SJSA1 (cell line): ENCODE measurements around the gene DPPA4. TPM values are rescaled to one million over a fixed set of nuclear protein-coding genes. Genes with fewer than 3 reads are reported as not detected.
"Not testable (repeated sequence)": the region's sequence is repeated elsewhere in the genome, so short reads cannot be mapped to it uniquely, and the experiment has no call there.

ENCODE experiments used
- DNase-seq, 2 experiments: peaks; one replicate each; pipeline ENCODE4 v3.0.0-alpha.2; 2015 to 2020; ENCODE audit warnings: low spot score in 2 of 2, low read depth in 1 of 2
- H3K27ac ChIP-seq: fragments of 250-450 bp; sonication (Bioruptor Pico); 2 replicates; pipeline ENCODE4 v1.5.1; 2020; ENCODE audit warnings: mild to moderate bottlenecking, moderate library complexity
- H3K27me3 ChIP-seq: fragments of 250-450 bp; sonication (Bioruptor Pico); replicated peaks from 2 replicates; pipeline ENCODE4 v1.5.1; 2020; ENCODE audit warnings: mild to moderate bottlenecking, moderate library complexity
- H3K36me3 ChIP-seq: fragments of 250-450 bp; sonication (Bioruptor Pico); 2 replicates; pipeline ENCODE4 v1.5.1; 2020; ENCODE audit warnings: mild to moderate bottlenecking
- H3K4me1 ChIP-seq: fragments of 250-450 bp; sonication (Bioruptor Pico); replicated peaks from 2 replicates; pipeline ENCODE4 v1.6.1; 2021; ENCODE audit warnings: mild to moderate bottlenecking
- H3K4me3 ChIP-seq: fragments of 250-450 bp; sonication (Bioruptor Pico); 2 replicates; pipeline ENCODE4 v1.5.1; 2020; ENCODE audit warnings: mild to moderate bottlenecking
- H3K9me3 ChIP-seq: fragments of 250-450 bp; sonication (Bioruptor Pico); replicated peaks from 2 replicates; pipeline ENCODE4 v1.5.1; 2020; ENCODE audit warnings: mild to moderate bottlenecking
- total RNA-seq: library from RNA; depleted of rRNA; stranded (reverse); fragments of >200 nt; shearing (Covaris generic); gene quantifications from 2 replicates; pipeline ENCODE4 v1.2.3, GENCODE V29; 2014; rRNA removed

Gene DPPA4
- not detected in 2 replicates for total RNA-seq

GRCh38 chr3:109337393-109337792, at the start of gene DPPA4:
DPPA4 (minus strand) TSS chr3:109337546; CDS start chr3:109337517, 29 bp downstream.
- no peaks in the 10 kb centered on the region for H3K9me3 ChIP-seq
- no peaks in the 10 kb centered on the region for H3K27me3 ChIP-seq
- H3K27ac ChIP-seq: no peak within 1 kb of the TSS
- no peak within 1 kb of the TSS for H3K4me3 ChIP-seq
- H3K36me3 ChIP-seq: no peaks in the 10 kb centered on the region
- no peaks in the 10 kb centered on the region for H3K4me1 ChIP-seq
- DNase-seq: no peak

- Histone ChIP-seq H3K36me3 (no peaks in the 10 kb centered on the region), H3K4me1 (no peaks in the 10 kb centered on the region), H3K27me3 (no peaks in the 10 kb centered on the region), H3K4me3 (no peak overlapping the region), H3K27ac (no peak overlapping the region), H3K9me3 (no peaks in the 10 kb centered on the region)
- no peak for DNase-seq
Measured at GRCh38 chr3:109385442-109386318, 48.3 kb upstream of the DPPA4 start.

DNA sequence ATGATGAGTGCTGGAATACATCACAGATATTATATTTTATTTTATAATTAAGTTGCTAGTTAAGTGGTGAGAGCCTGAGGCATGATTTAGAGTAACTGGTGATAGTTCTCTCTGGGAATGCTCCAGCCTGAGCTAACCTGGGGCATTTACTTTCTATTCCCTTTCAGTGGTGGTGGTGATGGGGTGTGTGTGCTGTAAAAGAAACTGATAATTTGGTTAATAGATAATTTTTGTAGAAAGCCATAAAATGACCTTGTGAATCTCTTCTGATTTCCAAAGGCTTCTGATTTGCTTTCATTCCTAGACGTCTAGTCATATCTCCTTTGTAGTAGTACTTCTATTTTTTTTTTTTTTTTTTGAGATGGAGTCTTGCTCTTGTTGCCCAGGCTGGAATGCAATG, 46.8 kb upstream of the DPPA4 start:
- H3K27me3 ChIP-seq: no peaks in the 10 kb centered on the region
- H3K27ac ChIP-seq: no peak overlapping the region
- H3K4me1 ChIP-seq: no peaks in the 10 kb centered on the region
- no peaks in the 10 kb centered on the region for H3K9me3 ChIP-seq
- H3K4me3 ChIP-seq: no peak overlapping the region
- H3K36me3 ChIP-seq: no peaks in the 10 kb centered on the region
- DNase-seq: no peak

DNA sequence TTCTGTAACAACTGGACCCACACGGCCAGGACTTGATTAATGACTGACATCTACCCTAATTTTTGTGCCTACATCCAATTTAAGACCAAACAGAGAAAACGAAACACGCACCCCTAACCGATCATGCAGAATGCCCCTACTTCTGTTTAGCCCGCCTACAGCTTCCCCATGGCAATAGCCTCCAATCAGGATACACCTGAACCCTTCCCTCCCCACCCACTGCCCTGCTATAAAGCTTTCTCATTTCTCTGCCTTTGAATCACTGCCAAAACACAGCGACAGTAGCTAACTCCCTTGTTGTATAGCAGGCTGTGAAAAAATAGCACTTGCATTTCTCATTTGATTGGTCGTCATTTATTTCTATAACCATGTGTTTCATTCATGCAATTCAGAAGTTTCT, 45.2 kb upstream of the DPPA4 start:
- no peak overlapping the region for H3K27ac ChIP-seq

GRCh38 chr3:109375975-109376374, 38.6 kb upstream of the DPPA4 start:
- no peak for DNase-seq
- no peaks in the 10 kb centered on the region for H3K4me1 ChIP-seq
- H3K9me3 ChIP-seq: no peaks in the 10 kb centered on the region
- no peak overlapping the region for H3K27ac ChIP-seq
- no peak overlapping the region for H3K4me3 ChIP-seq
- H3K27me3 ChIP-seq: no peaks in the 10 kb centered on the region
- H3K36me3 ChIP-seq: no peaks in the 10 kb centered on the region

More for the DNA sequence above, 45.2 kb upstream of the DPPA4 start:
- no peak for DNase-seq
- Histone ChIP-seq H3K9me3 (no peaks in the 10 kb centered on the region), H3K4me1 (no peaks in the 10 kb centered on the region), H3K36me3 (no peaks in the 10 kb centered on the region), H3K27me3 (no peaks in the 10 kb centered on the region), H3K4me3 (no peak overlapping the region)

DNA sequence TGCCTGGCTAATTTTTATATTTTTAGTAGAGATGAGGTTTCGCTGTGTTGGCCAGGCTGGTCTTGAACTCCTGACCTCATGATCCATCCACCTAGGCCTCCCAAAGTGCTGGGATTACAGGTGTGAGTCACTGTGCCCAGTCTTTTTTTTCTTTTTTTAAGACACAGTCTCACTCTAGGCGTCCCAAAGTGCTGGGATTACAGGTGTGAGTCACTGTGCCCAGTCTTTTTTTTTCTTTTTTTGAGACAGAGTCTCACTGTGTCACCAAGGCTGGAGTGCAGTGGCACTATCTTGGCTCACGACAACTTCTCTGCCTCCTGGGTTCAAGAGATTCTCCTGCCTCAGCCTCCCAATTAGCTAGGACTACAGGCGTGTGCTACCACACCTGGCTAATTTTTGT, 37.1 kb upstream of the DPPA4 start:
- H3K36me3 ChIP-seq, H3K4me3 ChIP-seq, DNase-seq, H3K9me3 ChIP-seq, H3K27me3 ChIP-seq, H3K27ac ChIP-seq, H3K4me1 ChIP-seq: not testable (repeated sequence)

DNA sequence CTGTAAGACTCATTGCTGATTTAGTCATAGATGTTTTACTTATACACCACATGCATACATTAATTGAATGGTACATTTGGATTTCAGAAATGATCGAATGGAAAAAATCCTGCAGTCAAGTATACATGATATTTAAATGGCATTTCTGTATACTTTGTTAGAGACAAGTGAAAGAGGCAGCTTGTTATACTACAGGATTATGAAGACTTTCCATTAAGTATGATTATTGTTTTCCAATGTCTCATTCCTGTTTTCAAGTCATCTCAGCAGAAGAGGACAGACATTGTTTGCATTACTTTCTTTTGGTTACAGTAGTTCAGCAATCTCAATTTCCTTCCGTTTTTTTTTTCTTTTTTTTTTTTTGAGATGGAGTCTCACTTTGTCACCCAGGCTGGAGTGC, 36.6 kb upstream of the DPPA4 start:
- Histone ChIP-seq H3K4me3 (no peak overlapping the region), H3K27ac (no peak overlapping the region), H3K4me1 (no peaks in the 10 kb centered on the region), H3K9me3 (no peaks in the 10 kb centered on the region), H3K27me3 (no peaks in the 10 kb centered on the region), H3K36me3 (no peaks in the 10 kb centered on the region)
- no peak for DNase-seq

DNA sequence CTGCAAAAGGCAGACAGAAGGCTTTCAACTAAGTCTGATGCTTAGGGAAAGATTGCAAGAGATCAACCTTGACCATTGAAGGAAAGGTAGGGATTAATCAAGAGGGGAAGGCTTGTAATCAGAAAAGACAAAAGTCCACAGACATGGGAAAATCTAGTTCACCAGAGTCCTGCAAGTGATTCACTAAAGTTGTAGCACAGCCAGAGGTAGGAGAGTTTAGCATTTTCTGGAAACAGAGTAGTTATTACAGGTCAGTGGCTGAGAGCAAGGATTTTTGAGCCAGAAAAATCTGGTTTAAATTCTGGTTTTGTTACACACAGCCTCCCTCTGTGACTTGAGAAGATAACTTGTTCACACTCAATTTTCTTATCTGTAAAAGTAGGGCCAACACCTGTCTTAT, 35.3 kb upstream of the DPPA4 start:
- Histone ChIP-seq H3K27me3 (no peaks in the 10 kb centered on the region), H3K27ac (no peak overlapping the region), H3K4me1 (no peaks in the 10 kb centered on the region), H3K4me3 (no peak overlapping the region), H3K36me3 (no peaks in the 10 kb centered on the region), H3K9me3 (no peaks in the 10 kb centered on the region)
- no peak for DNase-seq

GRCh38 chr3:109369510-109369909, 32.2 kb upstream of the DPPA4 start:
- Histone ChIP-seq H3K9me3 (no peaks in the 10 kb centered on the region), H3K27me3 (no peaks in the 10 kb centered on the region), H3K4me1 (no peaks in the 10 kb centered on the region), H3K36me3 (no peaks in the 10 kb centered on the region), H3K4me3 (no peak overlapping the region), H3K27ac (no peak overlapping the region)
- no peak for DNase-seq

DNA sequence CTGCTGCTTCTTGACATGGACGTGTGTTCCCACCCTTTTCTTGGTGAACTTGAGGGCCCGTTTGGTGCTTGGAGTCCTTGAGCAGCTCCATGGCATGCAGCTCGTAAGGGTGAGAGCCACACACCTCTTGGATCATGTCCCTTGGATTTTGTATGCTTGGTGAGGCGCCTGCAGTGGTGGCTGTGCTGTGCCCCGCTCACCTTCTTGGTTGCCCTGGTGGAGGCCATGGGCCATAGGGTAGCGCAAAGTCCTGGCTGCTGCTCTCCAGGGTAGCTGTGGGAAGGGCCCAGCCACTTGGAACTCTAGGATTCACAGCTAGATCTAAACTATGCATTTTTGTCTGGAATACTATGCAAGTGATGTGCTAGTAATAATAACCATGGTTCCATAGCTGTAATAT, 26.7 kb upstream of the DPPA4 start:
- H3K4me3 ChIP-seq: no peak overlapping the region
- H3K27ac ChIP-seq: no peak overlapping the region
- no peaks in the 10 kb centered on the region for H3K36me3 ChIP-seq
- H3K4me1 ChIP-seq: no peaks in the 10 kb centered on the region
- H3K9me3 ChIP-seq: no peaks in the 10 kb centered on the region
- DNase-seq: no peak
- H3K27me3 ChIP-seq: no peaks in the 10 kb centered on the region

DNA sequence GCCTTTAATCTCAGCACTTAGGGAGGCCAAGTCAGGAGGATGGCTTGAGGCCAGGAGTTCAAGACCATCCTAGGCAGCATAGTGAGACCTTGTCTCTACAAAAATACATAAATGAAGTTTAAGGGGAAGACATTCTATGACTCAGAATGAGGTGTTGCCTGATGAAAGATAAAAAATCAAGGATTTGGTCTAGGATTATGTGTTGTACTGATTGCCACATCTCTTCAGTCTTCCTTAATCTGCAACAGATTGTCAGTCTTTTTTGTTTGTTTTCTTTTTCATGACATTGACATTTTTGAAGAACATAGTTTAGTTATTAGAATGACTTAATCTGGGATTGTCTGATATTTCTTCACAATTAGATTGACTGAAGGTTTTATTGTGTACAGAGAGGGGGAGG, 26.3 kb upstream of the DPPA4 start:
- no peaks in the 10 kb centered on the region for H3K36me3 ChIP-seq
- DNase-seq: no peak
- H3K4me1 ChIP-seq: no peaks in the 10 kb centered on the region
- no peak overlapping the region for H3K4me3 ChIP-seq
- H3K9me3 ChIP-seq: no peaks in the 10 kb centered on the region
- H3K27me3 ChIP-seq: no peaks in the 10 kb centered on the region
- no peak overlapping the region for H3K27ac ChIP-seq

DNA sequence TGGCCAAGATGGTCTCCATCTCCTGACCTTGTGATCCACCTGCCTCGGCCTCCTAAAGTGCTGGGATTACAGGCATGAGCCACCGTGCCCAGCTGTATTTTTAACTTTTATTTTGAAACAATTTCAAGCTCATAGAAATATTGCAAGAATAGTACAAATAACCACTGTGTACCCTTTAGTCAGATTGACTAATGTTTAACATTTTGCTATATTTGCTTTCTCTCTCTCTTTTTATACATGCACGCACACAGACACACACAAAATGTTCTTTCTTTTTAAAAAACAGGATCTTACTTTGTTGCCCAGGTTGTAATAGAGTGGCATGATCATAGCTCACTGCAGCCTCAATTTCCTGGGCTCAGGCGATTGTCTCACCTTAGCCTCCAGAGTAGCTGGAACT, 25.5 kb upstream of the DPPA4 start:
- H3K36me3 ChIP-seq: no peaks in the 10 kb centered on the region
- DNase-seq: no peak
- H3K4me1 ChIP-seq: no peaks in the 10 kb centered on the region
- no peaks in the 10 kb centered on the region for H3K27me3 ChIP-seq
- no peak overlapping the region for H3K4me3 ChIP-seq
- no peak overlapping the region for H3K27ac ChIP-seq
- H3K9me3 ChIP-seq: no peaks in the 10 kb centered on the region

GRCh38 chr3:109358809-109359208, 21.5 kb upstream of the DPPA4 start:
- not testable (repeated sequence) for DNase-seq, H3K27me3 ChIP-seq, H3K36me3 ChIP-seq, H3K4me1 ChIP-seq, H3K9me3 ChIP-seq, H3K27ac ChIP-seq, H3K4me3 ChIP-seq

- H3K27ac ChIP-seq: no peak overlapping the region
- H3K4me1 ChIP-seq: no peaks in the 10 kb centered on the region
Measured at GRCh38 chr3:109356442-109357155, 19.3 kb upstream of the DPPA4 start.

More at GRCh38 chr3:109356442-109357155, 19.3 kb upstream of the DPPA4 start:
- no peaks in the 10 kb centered on the region for H3K27me3 ChIP-seq
- H3K36me3 ChIP-seq: no peaks in the 10 kb centered on the region
- H3K9me3 ChIP-seq: no peaks in the 10 kb centered on the region
- no peak overlapping the region for H3K4me3 ChIP-seq
- no peak for DNase-seq
